Esophagus squamous epithelium (tissue), 4 donors: ENCODE measurements around the gene PRR12.

Source experiments
- CTCF ChIP-seq, 6 experiments: fragments of 450-650 bp in 4 of 6; fragments of 200-600 bp in 2 of 6; sonication (generic) in 2 of 6; IDR thresholded peaks; one replicate each; pipeline ENCODE4 v1.5.1; 2016 to 2019; ENCODE audit warnings: antibody characterized with exemption in 6 of 6, mild to moderate bottlenecking in 4 of 6, moderate library complexity in 4 of 6
- POLR2A ChIP-seq, 4 donors: fragments of 450-650 bp; IDR thresholded peaks; one replicate each; pipeline ENCODE4 v1.6.1; 2017; ENCODE audit warnings: antibody characterized with exemption in 4 of 4, mild to moderate bottlenecking in 4 of 4, moderate library complexity in 3 of 4

GRCh38 chr19:49645592-49645991 is 54.6 kb downstream of the PRR12 start:
- TF ChIP-seq CTCF (IDR thresholded peaks at IDR 0.05), result no peak
- TF ChIP-seq POLR2A (IDR thresholded peaks at IDR 0.05), result no peak
